ENCODE results near the gene DNAH6. TPM values are rescaled to one million over a fixed set of nuclear protein-coding genes. Genes with fewer than 3 reads are reported as not detected.

Gene DNAH6
- total RNA-seq, 1 experiment from 2014 or later, result not detected

DNA sequence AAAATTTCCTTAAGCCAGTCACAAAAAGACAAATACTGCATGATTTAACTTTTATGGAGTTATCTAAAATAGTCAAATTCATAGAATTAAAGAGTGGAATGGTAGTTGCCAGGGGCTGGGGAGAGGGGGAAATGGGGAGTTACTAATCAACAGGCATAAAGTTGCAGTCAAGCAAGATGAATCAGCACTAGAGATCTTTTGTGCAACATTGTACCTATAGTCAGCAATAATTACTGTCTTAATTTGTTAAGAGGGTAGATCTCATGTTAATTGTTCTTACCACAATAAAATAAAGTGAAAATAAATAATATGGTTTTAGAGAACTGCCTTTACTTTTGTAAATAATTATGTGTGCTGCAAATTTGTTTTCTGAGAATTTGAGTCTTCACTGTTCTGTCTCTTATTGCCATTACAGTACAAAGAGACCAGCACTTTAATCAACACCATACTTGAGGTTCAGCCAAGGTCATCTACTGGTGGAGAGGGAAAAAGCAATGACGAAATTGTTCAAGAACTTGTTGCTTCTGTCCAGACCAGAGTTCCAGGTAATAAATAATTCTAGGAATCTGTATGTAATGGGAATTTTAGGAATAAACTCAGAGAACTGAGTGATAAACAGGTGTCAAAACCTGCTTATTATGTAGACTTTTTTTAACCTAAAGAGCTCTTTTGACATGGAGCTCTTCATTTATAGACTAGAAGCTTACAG is 289.1 kb downstream of the DNAH6 start:
- H3K36me3 ChIP-seq (ENCODE audit: insufficient read depth, low read length, poor library complexity, severe bottlenecking), result no peaks in the 10 kb centered on the region
- intact Hi-C loops (cut with micrococcal nuclease; ENCODE audit: unreplicated experiment), result no loop called here
- H3K9me3 ChIP-seq (ENCODE audit: low read depth, low read length, poor library complexity, severe bottlenecking), result no peaks in the 10 kb centered on the region
- no peak overlapping the region for H3K4me3 ChIP-seq (ENCODE audit: low read depth, low read length, poor library complexity, severe bottlenecking)
- DNase-seq (ENCODE audit: low spot score), result no peak
- CTCF ChIA-PET, result no interaction called here
- BruUV-seq (replicated peaks), result no TSS peak
- no peaks in the 10 kb centered on the region for H3K27me3 ChIP-seq (replicated peaks; ENCODE audit: insufficient read depth, low read depth, low read length, poor library complexity)
- POLR2A ChIA-PET (ENCODE audit: low non-redundant PET), result no interaction called here
- TF ChIP-seq, protein P1, sequence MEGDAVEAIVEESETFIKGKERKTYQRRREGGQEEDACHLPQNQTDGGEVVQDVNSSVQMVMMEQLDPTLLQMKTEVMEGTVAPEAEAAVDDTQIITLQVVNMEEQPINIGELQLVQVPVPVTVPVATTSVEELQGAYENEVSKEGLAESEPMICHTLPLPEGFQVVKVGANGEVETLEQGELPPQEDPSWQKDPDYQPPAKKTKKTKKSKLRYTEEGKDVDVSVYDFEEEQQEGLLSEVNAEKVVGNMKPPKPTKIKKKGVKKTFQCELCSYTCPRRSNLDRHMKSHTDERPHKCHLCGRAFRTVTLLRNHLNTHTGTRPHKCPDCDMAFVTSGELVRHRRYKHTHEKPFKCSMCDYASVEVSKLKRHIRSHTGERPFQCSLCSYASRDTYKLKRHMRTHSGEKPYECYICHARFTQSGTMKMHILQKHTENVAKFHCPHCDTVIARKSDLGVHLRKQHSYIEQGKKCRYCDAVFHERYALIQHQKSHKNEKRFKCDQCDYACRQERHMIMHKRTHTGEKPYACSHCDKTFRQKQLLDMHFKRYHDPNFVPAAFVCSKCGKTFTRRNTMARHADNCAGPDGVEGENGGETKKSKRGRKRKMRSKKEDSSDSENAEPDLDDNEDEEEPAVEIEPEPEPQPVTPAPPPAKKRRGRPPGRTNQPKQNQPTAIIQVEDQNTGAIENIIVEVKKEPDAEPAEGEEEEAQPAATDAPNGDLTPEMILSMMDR (conservative IDR thresholded peaks at IDR 0.05; ENCODE audit: low read depth, low read length), result no peak
- no peak for TF ChIP-seq EZH2 (IDR thresholded peaks at IDR 0.05; ENCODE audit: borderline replicate concordance, low read depth, low read length, poor library complexity, severe bottlenecking)
- H3K27ac ChIP-seq (ENCODE audit: low read depth, low read length, poor library complexity, severe bottlenecking), result no peak overlapping the region
- H3K4me1 ChIP-seq (ENCODE audit: insufficient read depth, low read length, poor library complexity, severe bottlenecking), result no peaks in the 10 kb centered on the region

DNA sequence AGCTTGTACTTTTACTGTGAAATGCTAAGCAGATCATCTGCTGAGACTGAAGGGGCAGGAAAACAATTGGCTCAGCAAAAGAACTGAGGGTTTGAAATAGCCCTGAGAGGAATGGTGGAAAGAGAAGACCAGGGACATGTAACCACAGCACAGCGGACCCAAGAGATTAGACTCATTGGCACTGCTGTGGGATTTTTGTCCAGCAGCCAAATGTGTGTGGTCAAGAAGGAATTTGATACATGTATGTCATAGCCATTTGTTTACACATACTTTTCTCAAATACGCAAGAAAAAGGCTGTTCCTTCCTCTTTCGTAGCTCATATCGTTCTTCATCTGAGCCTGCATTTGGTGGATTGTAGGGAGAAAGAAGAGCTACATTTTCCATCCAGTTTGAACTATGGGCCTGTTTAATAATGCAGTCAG is 290.8 kb downstream of the DNAH6 start:
- Histone ChIP-seq H3K4me3 (ENCODE audit: low read depth, low read length, poor library complexity, severe bottlenecking) (no peak overlapping the region), H3K27me3 (replicated peaks; ENCODE audit: insufficient read depth, low read depth, low read length, poor library complexity) (no peaks in the 10 kb centered on the region), H3K27ac (ENCODE audit: low read depth, low read length, poor library complexity, severe bottlenecking) (no peak overlapping the region), H3K9me3 (ENCODE audit: low read depth, low read length, poor library complexity, severe bottlenecking) (no peaks in the 10 kb centered on the region), H3K36me3 (ENCODE audit: insufficient read depth, low read length, poor library complexity, severe bottlenecking) (no peaks in the 10 kb centered on the region), H3K4me1 (ENCODE audit: insufficient read depth, low read length, poor library complexity, severe bottlenecking) (no peaks in the 10 kb centered on the region)
- ChIA-PET POLR2A (ENCODE audit: low non-redundant PET) (no interaction called here), CTCF (no interaction called here)
- peak; percentile 14 for DNase-seq (ENCODE audit: low spot score)
- TF ChIP-seq EZH2 (IDR thresholded peaks at IDR 0.05; ENCODE audit: borderline replicate concordance, low read depth, low read length, poor library complexity, severe bottlenecking), result no peak
- TF ChIP-seq, protein P1 (conservative IDR thresholded peaks at IDR 0.05; ENCODE audit: low read depth, low read length), result no peak
- no TSS peak for BruUV-seq (replicated peaks)
- intact Hi-C loops (cut with micrococcal nuclease; ENCODE audit: unreplicated experiment), result no loop called here

DNA sequence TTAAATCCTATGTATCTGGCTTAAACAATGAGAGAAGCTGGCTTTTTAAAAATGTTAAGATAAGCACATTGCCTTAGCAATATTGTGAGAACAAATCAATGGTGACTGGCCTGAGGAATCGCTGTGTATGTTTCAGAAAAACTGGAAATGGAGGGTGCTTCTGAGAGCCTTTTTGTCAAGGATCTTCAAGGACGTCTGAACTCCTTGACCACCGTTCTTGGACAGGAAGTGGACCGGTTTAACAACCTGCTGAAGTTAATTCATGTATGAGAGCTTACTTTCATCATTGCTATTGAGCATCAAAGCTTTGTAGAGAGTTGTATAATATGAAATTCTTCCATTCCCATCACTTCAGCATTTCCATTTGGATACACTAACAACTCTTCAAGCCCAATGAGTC is 292.0 kb downstream of the DNAH6 start:
- CTCF ChIA-PET, result no interaction called here
- Histone ChIP-seq H3K4me1 (ENCODE audit: insufficient read depth, low read length, poor library complexity, severe bottlenecking) (no peaks in the 10 kb centered on the region), H3K9me3 (ENCODE audit: low read depth, low read length, poor library complexity, severe bottlenecking) (no peaks in the 10 kb centered on the region), H3K27me3 (replicated peaks; ENCODE audit: insufficient read depth, low read depth, low read length, poor library complexity) (no peaks in the 10 kb centered on the region), H3K4me3 (ENCODE audit: low read depth, low read length, poor library complexity, severe bottlenecking) (no peak overlapping the region), H3K27ac (ENCODE audit: low read depth, low read length, poor library complexity, severe bottlenecking) (no peak overlapping the region), H3K36me3 (ENCODE audit: insufficient read depth, low read length, poor library complexity, severe bottlenecking) (no peaks in the 10 kb centered on the region)
- intact Hi-C loops (cut with micrococcal nuclease; ENCODE audit: unreplicated experiment), result no loop called here
- DNase-seq (ENCODE audit: low spot score), result no peak
- no TSS peak for BruUV-seq (replicated peaks)
- POLR2A ChIA-PET (ENCODE audit: low non-redundant PET), result no interaction called here
- TF ChIP-seq EZH2 (IDR thresholded peaks at IDR 0.05; ENCODE audit: borderline replicate concordance, low read depth, low read length, poor library complexity, severe bottlenecking), result no peak
- TF ChIP-seq, protein P1 (conservative IDR thresholded peaks at IDR 0.05; ENCODE audit: low read depth, low read length), result no peak
